ENCODE data around the gene LPAR3.
A peak's percentile ranks its signal among the peaks of the same experiment; 100 is the strongest.

The LPAR3 gene

DNA sequence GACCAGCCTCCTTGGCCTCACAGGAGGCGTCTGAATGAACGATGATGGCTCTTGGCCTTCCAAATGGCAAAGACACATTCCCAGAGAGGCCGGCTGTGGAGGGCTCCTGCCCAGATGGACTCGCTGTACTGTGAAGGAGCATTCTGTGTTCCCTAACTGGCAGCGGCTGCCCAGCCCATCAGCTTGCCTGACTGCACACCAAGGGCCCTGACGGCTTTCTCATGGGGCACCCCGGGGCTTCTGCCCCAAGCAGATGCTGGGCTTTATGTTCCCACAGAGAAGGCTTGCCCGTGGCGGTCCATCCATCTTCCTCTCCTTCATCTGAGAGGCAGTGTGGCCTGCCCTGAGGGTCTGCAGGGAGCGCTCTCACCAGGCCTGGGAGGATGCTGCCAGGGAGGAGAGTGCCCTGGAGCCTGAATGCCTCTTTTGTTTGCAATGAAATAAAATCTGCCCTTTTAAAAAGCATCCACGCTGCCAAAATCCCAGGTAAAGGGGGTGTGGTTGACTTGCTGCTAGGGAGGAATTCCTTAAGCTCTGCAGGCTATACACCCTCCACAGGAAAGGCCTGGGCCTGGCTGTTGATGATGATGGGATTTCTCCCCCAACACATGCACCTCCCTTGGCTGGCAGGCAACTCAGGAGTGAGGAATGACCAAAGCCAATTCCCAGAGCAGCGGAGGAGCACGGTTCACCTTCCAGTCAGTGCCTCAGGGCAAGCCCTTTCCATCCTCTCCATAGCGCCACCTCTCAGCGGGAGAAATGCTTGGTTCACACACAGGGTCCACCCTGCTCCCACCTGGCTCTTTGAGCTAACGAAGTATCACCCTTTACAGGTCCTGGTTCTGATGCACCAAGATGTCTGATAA lies 118.1 kb downstream of the LPAR3 start:
- DNase-seq (ENCODE audit: low read depth in 2 of 2): no peak
- TF ChIP-seq CTCF (IDR thresholded peaks at IDR 0.05; ENCODE audit: low read depth, low read length): no peak
- H3K4me3 ChIP-seq (replicated peaks in 1 of 2; ENCODE audit: low read depth in 2 of 2, low read length in 2 of 2): no peak overlapping the region

DNA sequence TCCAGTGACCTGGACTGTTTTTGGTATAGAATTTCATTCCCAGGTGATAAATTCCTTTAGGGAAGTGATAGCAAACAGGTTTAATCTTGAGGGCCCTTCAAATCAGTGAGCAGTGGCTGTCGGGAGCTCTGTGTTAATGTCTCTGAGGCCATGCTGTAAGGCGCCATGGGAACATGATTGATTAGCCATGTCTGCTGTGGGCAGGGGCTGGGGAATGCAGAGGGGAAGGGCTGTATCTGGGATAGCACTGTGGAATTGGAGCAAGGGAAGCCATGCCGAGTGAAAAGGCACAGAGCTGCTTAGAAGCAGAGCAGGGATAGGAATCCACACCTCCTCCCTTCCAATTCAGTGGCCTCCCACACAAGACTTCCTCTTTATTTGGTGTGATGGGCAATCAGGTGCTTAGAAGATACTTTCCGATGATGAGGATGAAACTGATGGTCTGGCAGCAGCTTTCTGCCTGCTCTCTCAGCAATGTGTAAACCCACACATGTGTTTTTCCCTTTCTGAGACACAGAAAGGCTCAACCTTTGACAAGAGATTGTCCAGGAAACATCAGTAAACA lies 119.0 kb downstream of the LPAR3 start:
- H3K4me3 ChIP-seq (replicated peaks in 1 of 2; ENCODE audit: low read depth in 2 of 2, low read length in 2 of 2): no peak overlapping the region
- DNase-seq (ENCODE audit: low read depth in 2 of 2): no peak
- no peak for TF ChIP-seq CTCF (IDR thresholded peaks at IDR 0.05; ENCODE audit: low read depth, low read length)

- no peak for TF ChIP-seq CTCF (IDR thresholded peaks at IDR 0.05; ENCODE audit: low read depth, low read length)
- H3K4me3 ChIP-seq (replicated peaks in 1 of 2; ENCODE audit: low read depth in 2 of 2, low read length in 2 of 2): no peak overlapping the region
- no peak for DNase-seq (ENCODE audit: low read depth in 2 of 2)
Observed at GRCh38 chr1:84773195-84773594, 119.8 kb downstream of the LPAR3 start.

DNA sequence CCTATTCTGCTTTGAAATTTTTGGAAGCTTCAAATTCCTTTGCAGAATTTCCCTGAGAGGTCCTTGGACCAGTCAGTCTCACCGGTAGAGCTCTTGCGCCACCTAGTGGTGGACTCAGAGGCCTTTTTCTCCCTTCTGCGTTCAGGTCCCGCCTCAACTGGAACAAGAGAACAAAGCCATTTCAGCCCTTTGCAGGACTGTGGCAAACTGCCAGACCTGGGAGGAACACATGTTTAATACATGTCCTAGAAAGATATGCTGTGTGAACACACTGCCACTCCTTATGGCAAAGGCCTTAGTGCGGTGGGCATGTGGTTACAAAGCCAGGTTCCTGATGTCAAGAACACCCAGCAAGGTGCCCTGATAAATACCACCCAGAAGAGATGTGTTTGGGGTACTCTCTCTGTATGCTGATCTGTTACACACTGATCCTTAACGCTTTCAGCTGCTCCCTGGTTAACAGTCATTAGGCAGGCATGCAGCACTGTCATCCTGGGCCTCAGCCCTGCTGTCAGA lies 120.5 kb downstream of the LPAR3 start:
- peak; percentile 92 for TF ChIP-seq CTCF (IDR thresholded peaks at IDR 0.05; ENCODE audit: low read depth, low read length)
- peak; percentile 88 to 89 for DNase-seq (ENCODE audit: low read depth in 2 of 2)
- no peak overlapping the region for H3K4me3 ChIP-seq (replicated peaks in 1 of 2; ENCODE audit: low read depth in 2 of 2, low read length in 2 of 2)

DNA sequence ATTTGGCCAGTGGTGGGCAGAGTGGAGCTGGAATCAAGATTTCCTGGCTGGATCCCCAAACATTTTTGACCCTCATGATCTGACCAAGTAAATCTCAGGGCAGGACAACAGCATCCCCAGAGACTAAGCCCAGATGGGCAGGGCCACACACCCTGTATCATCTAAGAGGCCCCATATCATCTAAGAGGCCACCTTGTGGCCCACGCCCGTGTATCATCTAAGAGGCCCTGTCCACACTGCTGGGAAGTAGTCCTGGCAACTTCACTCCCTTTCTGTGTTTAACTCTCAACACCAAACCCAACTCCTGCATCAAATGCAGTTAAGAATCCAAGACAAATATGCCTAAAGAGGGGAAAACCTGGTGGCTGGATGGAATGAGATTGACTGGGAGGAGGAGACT lies 121.1 kb downstream of the LPAR3 start:
- no peak for DNase-seq (ENCODE audit: low read depth in 2 of 2)

GRCh38 chr1:84770481-84770880 lies 122.5 kb downstream of the LPAR3 start:
- TF ChIP-seq CTCF (IDR thresholded peaks at IDR 0.05; ENCODE audit: low read depth, low read length): no peak
- no peak overlapping the region for H3K4me3 ChIP-seq (replicated peaks in 1 of 2; ENCODE audit: low read depth in 2 of 2, low read length in 2 of 2)
- no peak for DNase-seq (ENCODE audit: low read depth in 2 of 2)

More for the DNA sequence above, 121.1 kb downstream of the LPAR3 start:
- no peak overlapping the region for H3K4me3 ChIP-seq (replicated peaks in 1 of 2; ENCODE audit: low read depth in 2 of 2, low read length in 2 of 2)
- no peak for TF ChIP-seq CTCF (IDR thresholded peaks at IDR 0.05; ENCODE audit: low read depth, low read length)

Measured in cardiac fibroblast (primary cell).